Prostate gland (tissue), 2 donors: ENCODE results near the gene NPY2R. TPM values are rescaled to one million over a fixed set of nuclear protein-coding genes. Genes with fewer than 3 reads are reported as not detected.

Experiments used
- DNase-seq: peaks from one replicate; pipeline ENCODE4 v3.0.0-alpha.2; 2019; ENCODE audit warnings: low spot score
- H3K27ac ChIP-seq, 2 donors: fragments of 200-600 bp; sonication (generic); 2 replicates each; pipeline ENCODE4 v1.5.1; 2017 to 2019
- H3K27me3 ChIP-seq: fragments of 200-600 bp; sonication (generic); replicated peaks from 2 replicates; pipeline ENCODE4 v1.5.1; 2019; ENCODE audit not compliant: insufficient read depth
- H3K36me3 ChIP-seq, 2 donors: fragments of 200-600 bp; sonication (generic); 1 replicate in 1 of 2; 2 replicates in 1 of 2; pipeline versions ENCODE4 v1.5.1 to v1.8.1; 2017 to 2019
- H3K4me1 ChIP-seq: fragments of 200-600 bp; sonication (generic); replicated peaks from 2 replicates; pipeline ENCODE4 v1.5.1; 2019
- H3K4me3 ChIP-seq, 2 donors: fragments of 200-600 bp; sonication (generic); 2 replicates each; pipeline ENCODE4 v1.5.1; 2017 to 2019
- H3K9me3 ChIP-seq: fragments of 200-600 bp; sonication (generic); 2 replicates; pipeline ENCODE4 v1.5.1; 2017
- POLR2A ChIP-seq: fragments of 450-650 bp; IDR thresholded peaks from one replicate; pipeline ENCODE4 v1.6.1; 2016; ENCODE audit warnings: antibody characterized with exemption, mild to moderate bottlenecking
- POLR2AphosphoS5 ChIP-seq: sonication (generic); formaldehyde crosslinking; IDR thresholded peaks from one replicate; pipeline ENCODE4 v1.6.1; 2017; ENCODE audit warnings: antibody characterized with exemption
- WGBS: methylation state at CpG from one replicate; pipeline ENCODE4 v1.1.5; 2018; 5-methylcytosine and 5-hydroxymethylcytosine counted together
- intact Hi-C: fragments of 100-400 bp; cut with DNase I; formaldehyde crosslinking; loops from one replicate; pipeline ENCODE4 v1.14.2; 2022
- total RNA-seq, 2 donors: library from RNA; depleted of rRNA; stranded (reverse); fragments of >200 nt; gene quantifications; one replicate each; pipeline ENCODE4 v1.1.0, GENCODE V29; 2016
- TF ChIP-seq, protein P1 (sequence below), 4 experiments: fragments of 200-600 bp in 2 of 4; fragments of 450-650 bp in 2 of 4; sonication (generic) in 2 of 4; IDR thresholded peaks; 1 replicate in 3 of 4; 2 replicates in 1 of 4; pipeline ENCODE4 v1.5.1; 2016 to 2019; ENCODE audit warnings: antibody characterized with exemption in 4 of 4, mild to moderate bottlenecking in 2 of 4, moderate library complexity in 2 of 4

NPY2R gene
- total RNA-seq, 2 donors from 2014 or later, result 2.6 TPM; not detected in 1

DNA sequence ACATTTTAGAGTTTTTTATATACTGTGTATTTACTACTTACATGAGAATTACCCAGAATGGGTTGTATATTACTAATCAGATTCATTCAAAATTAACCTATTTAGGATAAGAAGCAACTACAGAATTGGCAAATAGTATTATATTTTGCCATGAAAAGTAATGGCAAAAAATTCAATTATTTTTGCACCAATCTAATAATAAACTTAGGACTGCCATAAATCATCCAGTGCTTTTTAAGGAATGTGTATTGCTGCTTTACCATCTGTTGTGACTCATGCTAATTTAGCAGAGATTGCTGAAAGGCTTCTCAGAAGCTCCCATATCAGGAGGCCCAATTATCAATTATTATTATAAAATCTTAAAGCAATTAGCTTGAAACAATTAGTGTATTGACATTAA, 24.0 kb downstream of the NPY2R start:
- TF ChIP-seq POLR2A (no peak), POLR2AphosphoS5 (no peak)
- TF ChIP-seq, protein P1, sequence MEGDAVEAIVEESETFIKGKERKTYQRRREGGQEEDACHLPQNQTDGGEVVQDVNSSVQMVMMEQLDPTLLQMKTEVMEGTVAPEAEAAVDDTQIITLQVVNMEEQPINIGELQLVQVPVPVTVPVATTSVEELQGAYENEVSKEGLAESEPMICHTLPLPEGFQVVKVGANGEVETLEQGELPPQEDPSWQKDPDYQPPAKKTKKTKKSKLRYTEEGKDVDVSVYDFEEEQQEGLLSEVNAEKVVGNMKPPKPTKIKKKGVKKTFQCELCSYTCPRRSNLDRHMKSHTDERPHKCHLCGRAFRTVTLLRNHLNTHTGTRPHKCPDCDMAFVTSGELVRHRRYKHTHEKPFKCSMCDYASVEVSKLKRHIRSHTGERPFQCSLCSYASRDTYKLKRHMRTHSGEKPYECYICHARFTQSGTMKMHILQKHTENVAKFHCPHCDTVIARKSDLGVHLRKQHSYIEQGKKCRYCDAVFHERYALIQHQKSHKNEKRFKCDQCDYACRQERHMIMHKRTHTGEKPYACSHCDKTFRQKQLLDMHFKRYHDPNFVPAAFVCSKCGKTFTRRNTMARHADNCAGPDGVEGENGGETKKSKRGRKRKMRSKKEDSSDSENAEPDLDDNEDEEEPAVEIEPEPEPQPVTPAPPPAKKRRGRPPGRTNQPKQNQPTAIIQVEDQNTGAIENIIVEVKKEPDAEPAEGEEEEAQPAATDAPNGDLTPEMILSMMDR (IDR thresholded peaks at IDR 0.05), result no peak
- no peaks in the 10 kb centered on the region for H3K36me3 ChIP-seq
- intact Hi-C loops, result no loop called here

GRCh38 chr4:155234206-155234605, 25.8 kb downstream of the NPY2R start:
- TF ChIP-seq POLR2A, result no peak
- TF ChIP-seq, protein P1 (IDR thresholded peaks at IDR 0.05), result no peak
- no peak for TF ChIP-seq POLR2AphosphoS5
- H3K36me3 ChIP-seq, result no peaks in the 10 kb centered on the region
- H3K9me3 ChIP-seq, result no peaks in the 10 kb centered on the region
- intact Hi-C loops, result no loop called here
- no peak for DNase-seq
- H3K4me3 ChIP-seq, result no peak overlapping the region
- 86% methylated on average over 1 of the region's 1 CpG for WGBS
- H3K27ac ChIP-seq, result no peak overlapping the region
- no peaks in the 10 kb centered on the region for H3K27me3 ChIP-seq
- H3K4me1 ChIP-seq, result no peaks in the 10 kb centered on the region

More for the DNA sequence above, 24.0 kb downstream of the NPY2R start:
- no peak overlapping the region for H3K4me3 ChIP-seq
- no peaks in the 10 kb centered on the region for H3K27me3 ChIP-seq
- no peaks in the 10 kb centered on the region for H3K4me1 ChIP-seq
- H3K27ac ChIP-seq, result no peak overlapping the region
- DNase-seq, result no peak
- H3K9me3 ChIP-seq, result no peaks in the 10 kb centered on the region

DNA sequence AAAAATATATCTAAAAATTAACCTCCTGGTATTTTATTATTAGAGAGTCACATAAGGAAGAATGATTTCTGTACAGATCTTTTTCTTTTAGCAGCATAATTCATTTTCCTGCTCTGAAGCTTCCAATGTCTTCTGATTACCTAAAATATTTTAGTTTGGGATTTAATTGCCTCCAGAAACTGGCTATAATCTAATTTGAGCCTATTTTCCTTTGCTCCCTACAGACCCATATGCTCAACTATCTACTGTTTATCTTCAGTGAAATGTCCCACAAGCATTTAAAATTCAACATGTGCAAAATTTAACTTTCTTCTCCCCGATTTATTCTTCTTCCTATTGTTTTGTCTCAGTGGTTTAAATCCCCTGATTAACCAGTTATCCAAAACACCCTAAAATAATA, 29.1 kb downstream of the NPY2R start:
- Histone ChIP-seq H3K9me3 (no peaks in the 10 kb centered on the region), H3K4me3 (no peak overlapping the region), H3K27me3 (no peaks in the 10 kb centered on the region), H3K36me3 (no peaks in the 10 kb centered on the region), H3K4me1 (no peaks in the 10 kb centered on the region), H3K27ac (no peak overlapping the region)
- no peak for DNase-seq
- intact Hi-C loops, result no loop called here
- TF ChIP-seq POLR2A, result no peak
- TF ChIP-seq, protein P1 (IDR thresholded peaks at IDR 0.05), result no peak
- TF ChIP-seq POLR2AphosphoS5, result no peak
- 91% methylated on average over 1 of the region's 1 CpG for whole genome bisulfite sequencing

DNA sequence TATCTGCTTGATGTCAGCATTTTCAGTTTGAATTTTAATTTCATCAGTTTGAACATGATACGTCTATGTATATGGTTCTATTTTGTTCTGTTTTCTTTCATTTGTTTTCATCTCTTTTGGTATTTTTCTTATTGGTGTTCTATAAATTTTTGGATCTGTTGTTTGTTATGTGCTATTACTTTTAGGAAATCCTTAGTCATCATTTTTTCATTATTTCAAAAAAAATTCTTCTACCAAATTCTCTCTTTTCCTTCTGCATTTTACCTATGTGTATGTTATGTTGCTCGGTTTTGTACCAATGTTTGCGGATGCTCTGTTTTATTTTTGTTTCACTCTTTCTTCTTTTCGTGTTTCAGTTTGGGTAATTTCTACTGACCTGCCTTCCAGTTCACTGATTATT, 32.8 kb downstream of the NPY2R start:
- TF ChIP-seq, protein P1 (IDR thresholded peaks at IDR 0.05), result no peak
- TF ChIP-seq POLR2AphosphoS5, result no peak
- no peak for TF ChIP-seq POLR2A
- Histone ChIP-seq H3K4me1 (no peaks in the 10 kb centered on the region), H3K27ac (no peak overlapping the region), H3K36me3 (no peaks in the 10 kb centered on the region), H3K9me3 (no peaks in the 10 kb centered on the region), H3K27me3 (no peaks in the 10 kb centered on the region), H3K4me3 (no peak overlapping the region)
- 96% methylated on average over 4 of the region's 4 CpGs for WGBS
- intact Hi-C loops, result no loop called here
- no peak for DNase-seq

- TF ChIP-seq POLR2AphosphoS5 (no peak), POLR2A (no peak)
- TF ChIP-seq, protein P1 (IDR thresholded peaks at IDR 0.05), result no peak
- H3K36me3 ChIP-seq, result no peaks in the 10 kb centered on the region
- no peak overlapping the region for H3K27ac ChIP-seq
- intact Hi-C loops, result no loop called here
- no peaks in the 10 kb centered on the region for H3K27me3 ChIP-seq
- no peak overlapping the region for H3K4me3 ChIP-seq
- no peaks in the 10 kb centered on the region for H3K9me3 ChIP-seq
- DNase-seq, result no peak
- H3K4me1 ChIP-seq, result no peaks in the 10 kb centered on the region
Observed at GRCh38 chr4:155241664-155242063, 33.2 kb downstream of the NPY2R start.
